CD4-positive, alpha-beta T cell treated with Interleukin-10 for 1 hour (primary cell): ENCODE results near the gene CSMD2.

Experiments
- DNase-seq: peaks from one replicate; pipeline ENCODE4 v3.0.0-alpha.2; 2020

CSMD2 gene

GRCh38 chr1:33792216-33792615 is 372.8 kb downstream of the CSMD2 start:
- no peak for DNase-seq

GRCh38 chr1:33791251-33791650 is 373.8 kb downstream of the CSMD2 start:
- DNase-seq: no peak

DNA sequence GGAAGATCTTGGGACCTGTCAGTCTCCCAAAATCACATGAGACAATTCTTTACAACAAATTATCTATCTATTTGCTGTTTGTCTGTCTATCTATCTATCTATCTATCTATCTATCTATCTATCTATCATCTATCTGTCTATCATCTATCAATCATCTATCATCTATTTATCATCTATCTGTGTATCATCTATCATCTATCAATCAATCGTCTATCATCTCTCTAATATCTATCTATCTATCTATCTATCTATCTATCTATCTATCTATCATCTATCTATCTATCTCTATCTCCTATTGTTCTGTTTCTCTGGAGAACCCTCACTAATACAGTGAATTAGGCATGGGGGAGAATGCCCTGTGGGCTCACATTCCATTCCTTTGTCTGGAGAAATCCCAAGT is 374.5 kb downstream of the CSMD2 start:
- no peak for DNase-seq

DNA sequence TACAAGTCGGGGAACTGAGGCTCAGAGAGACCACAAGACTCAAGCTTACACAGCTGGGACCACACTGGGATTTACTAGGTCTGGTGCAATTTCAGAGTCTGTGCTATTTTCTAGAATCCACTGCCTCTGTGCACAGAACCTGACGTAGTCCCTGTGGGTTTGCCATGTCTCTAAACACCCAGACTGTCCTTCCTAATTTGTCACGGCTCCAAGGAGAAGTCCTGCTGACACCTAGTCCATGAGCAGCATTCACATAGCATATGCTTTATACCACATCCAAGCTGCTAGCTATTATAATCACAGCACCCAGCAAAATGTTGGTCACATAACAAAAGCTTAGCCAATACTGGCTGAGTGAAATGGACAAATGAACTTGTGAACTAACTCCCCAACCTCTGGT is 380.2 kb downstream of the CSMD2 start:
- no peak for DNase-seq

- no peak for DNase-seq
These were observed 382.3 kb downstream of the CSMD2 start for GRCh38 chr1:33782776-33783175.

- no peak for DNase-seq
These were observed 383.4 kb downstream of the CSMD2 start for GRCh38 chr1:33781652-33782051.

DNA sequence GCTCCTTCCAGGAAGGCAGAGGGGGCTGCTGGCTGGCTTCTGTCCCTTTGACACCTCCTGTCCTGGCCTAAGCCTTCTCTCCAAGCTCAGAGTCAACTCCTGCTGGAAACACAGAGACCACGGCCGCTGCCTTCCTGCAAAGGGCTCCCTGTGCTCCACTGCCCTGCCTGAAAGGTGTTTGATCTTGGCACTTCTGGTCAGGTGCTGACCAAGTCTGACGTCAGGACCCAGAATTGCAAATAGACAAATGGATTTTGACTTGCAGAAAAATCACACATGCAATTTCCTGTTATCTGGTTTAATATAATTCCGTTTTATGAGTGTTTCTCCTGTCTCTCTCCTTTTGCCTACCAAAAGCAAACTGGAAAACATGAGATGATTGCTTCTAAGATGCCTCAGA is 387.7 kb downstream of the CSMD2 start:
- no peak for DNase-seq

DNA sequence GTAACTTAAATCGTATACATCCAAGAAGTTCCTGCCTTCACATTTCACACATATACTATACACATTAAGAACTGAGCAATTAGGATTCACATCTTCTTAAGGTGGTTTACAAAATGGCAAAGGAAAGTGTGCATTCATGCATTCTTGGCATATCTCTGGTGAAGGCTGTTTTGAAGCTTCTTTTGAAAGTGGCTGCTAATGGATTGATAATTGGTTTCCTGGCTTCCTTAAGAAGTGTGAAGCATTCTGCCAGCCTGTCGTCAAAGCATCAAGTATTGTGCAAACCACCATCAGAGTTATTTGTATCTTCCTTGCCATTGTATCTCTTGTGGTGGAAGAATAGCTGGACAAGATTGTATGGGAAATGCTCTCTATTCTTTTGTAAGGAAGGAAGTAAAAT is 396.2 kb downstream of the CSMD2 start:
- DNase-seq: no peak

DNA sequence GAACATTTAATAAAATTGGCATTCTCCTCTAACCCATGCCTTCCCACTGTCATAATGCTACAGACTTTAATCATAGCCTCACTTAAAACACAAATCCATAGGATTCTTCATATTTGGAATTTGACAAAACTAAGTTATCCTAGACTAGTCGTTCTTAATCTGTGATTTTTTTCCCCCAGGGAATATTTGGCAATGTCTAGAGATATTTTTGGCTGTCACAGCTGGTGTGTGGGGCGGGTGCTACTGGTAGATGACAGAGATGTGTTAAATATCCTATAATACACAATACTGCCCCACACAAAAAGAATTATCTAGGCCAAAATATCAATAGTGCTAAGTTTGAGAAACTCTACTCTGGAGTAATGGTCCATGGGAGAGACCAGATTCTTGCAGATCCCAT is 396.9 kb downstream of the CSMD2 start:
- DNase-seq: no peak

DNA sequence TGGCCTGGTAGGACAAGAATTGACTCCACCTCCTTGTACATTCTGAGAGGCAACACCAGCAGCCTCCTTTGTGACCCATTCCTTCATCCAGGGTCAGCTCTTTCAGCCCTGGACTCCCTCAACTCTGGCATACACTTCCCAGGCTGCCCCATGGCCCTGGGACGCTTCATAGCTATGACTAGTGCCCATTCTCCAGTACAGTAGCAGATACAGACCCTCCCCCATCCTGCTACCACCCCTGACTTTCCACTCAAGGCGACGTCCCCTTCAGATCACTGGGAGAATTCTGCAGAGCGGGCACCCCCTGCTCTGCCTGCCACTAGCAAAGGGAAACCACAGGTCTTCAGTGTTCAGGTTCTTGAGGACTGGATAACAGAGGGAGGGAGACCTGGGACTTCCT is 400.9 kb downstream of the CSMD2 start:
- no peak for DNase-seq

DNA sequence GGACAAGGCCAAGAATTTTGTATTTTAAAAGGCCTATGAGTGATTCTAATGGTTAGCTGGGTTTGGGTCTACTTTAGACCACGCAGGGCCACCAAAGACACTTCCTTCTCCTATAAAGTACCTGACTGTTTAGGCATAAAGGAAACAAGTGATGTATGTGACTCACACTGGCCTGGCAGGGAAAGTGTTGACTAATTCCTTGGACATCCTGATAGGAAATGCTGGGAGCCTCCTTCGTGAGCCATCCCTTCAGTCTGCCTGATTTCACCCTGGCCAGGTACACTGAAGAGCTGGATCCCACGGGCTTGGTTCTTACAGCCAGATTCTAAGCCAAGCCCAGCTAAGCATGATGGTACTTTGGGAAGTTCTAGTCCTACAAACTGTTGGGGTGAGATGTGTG is 401.6 kb downstream of the CSMD2 start:
- no peak for DNase-seq

DNA sequence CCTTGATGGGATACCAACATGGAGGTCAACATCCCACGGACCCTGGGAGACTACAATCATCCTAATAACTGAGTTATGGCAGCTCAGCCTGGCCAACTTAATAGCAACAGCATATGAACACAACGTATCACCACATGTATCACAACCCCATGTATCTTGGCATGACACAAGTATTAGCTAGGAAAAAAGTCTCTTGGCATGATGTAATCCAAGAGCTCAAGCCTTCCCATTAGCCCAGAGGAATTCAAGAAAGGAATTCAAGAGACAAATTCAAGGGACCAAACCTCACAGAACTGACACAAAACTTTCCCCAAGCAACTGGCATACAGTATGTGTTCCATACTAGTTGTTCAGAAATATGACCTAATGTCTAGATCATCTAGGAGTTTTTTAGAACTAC is 402.1 kb downstream of the CSMD2 start:
- DNase-seq: no peak

DNA sequence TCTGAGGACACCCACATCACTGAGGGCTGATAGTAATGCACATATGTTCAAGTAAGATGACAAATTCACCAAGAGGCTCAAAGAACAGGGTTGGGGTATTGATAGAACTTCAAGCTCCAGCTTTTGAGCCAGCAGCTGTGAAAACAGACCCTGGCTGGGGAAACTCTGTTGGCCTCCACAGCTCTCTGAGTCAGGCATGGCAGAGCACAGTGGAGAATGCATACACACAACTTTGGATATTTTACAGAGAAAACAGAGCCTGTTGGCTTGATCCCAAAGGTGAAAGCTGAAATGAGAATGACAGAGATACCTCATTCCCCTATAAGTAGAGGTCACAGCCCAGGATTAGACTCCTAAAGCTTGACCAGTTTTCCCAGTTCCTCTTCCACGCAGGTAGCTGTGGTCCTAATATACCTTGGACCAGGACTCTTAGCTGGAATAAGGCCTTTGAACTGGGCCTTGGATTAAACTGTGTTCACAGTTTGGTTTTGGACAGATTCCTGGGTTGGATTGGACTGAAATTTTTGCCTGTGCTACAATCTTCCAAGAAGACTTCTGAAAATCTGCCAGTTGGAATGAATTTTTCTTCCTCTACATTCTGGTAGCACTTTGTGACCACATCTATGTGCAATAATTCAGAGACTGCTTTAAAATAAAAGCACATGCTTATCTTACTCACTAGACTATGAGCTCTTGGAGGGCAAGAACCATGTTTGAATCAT is 402.8 kb downstream of the CSMD2 start:
- no peak for DNase-seq

GRCh38 chr1:33758698-33759097 is 406.3 kb downstream of the CSMD2 start:
- DNase-seq: no peak

GRCh38 chr1:33753087-33753856 is 411.8 kb downstream of the CSMD2 start:
- no peak for DNase-seq

DNA sequence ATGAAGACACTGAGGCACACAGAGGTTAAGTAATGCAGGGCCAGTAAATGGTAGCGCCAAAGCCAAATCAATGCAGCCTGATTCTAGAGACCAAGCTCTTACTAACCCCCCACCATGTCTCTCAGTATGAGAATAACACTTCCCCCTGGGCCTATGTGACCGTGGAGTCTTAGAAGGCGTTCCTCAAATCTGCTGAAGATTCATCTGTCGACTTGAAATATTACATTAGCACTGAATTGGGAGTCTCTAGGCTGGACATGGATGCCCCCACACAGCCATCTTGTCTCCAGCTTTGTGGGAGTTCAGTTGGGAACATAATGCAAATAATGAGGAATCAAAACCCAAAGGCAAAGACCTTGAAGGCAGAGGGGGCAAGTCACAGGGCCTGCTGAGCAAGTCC is 419.1 kb downstream of the CSMD2 start:
- no peak for DNase-seq

DNA sequence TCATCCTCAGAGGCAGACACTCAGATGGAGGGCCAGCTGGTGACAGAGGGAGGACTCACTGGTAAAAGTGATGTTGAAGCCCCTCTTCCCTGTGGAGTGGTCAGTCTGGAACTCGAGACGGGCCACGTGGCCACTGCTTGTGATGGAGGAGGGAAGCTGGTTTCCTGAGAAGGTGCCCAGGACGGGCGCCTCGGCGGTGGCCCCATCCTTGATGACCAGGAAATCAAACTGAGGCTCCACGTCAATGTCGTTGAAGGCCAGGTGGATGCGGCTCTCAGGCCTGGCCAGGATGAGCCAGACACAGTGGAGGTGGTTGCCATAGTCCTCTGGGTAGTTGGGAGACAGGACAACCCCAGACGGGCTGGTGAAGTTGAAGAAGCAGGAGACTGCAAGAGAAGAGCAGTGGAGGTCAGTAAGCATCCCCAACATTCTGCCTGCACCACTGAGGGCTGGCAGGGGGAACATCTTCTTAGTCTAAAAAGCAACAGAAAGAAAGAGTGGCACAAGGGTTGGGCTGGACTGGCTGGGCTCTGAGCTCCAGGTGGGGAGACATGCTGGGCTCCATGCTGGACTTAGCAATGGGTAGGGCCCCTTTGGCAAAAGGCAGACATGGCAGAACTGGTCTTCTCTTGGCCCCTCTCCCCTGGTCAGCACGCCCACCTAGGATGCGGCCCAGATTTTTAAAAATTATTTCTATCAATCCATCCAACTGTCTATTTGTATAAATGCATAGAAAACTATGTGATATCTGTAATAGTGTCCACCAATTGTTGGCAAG is 421.6 kb downstream of the CSMD2 start:
- DNase-seq: no peak

DNA sequence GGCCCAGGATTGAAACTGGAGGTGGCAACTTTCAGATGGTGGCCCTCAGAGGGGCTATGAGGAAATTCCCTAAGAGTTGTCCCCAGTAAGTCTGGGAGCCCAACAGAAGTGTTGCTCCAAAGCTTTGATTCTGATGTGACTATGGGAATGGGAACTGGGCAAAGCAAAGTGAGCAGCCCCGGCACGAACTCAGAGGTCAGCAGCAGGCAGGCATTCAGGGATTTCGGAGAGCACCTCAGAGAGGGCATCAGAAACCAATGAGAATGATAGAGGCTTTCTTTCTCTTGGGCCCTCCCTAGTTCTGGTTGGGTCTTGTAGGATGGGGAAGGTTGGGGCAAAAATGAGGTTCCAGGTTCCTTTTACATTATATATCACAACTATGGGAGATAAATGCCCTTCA is 422.4 kb downstream of the CSMD2 start:
- no peak for DNase-seq

DNA sequence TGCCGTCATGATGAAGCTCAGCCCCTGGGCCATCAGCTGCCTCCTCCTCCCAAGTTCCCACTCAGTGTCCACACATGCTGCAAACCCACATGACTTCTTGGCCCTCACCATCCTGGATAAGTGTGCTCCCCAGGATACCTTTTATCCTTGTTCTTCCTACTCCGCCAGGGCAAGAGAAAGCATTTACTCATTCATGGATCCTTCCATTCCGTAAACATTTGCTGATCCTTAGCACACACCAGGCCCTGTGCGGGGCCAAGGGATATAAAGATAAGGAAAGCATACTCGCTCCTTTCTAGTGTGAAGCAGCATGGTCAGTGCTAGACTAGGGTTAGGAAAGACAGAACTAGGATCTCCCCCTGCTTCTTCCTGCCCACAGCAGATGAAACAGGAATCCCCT is 423.3 kb downstream of the CSMD2 start:
- no peak for DNase-seq

DNA sequence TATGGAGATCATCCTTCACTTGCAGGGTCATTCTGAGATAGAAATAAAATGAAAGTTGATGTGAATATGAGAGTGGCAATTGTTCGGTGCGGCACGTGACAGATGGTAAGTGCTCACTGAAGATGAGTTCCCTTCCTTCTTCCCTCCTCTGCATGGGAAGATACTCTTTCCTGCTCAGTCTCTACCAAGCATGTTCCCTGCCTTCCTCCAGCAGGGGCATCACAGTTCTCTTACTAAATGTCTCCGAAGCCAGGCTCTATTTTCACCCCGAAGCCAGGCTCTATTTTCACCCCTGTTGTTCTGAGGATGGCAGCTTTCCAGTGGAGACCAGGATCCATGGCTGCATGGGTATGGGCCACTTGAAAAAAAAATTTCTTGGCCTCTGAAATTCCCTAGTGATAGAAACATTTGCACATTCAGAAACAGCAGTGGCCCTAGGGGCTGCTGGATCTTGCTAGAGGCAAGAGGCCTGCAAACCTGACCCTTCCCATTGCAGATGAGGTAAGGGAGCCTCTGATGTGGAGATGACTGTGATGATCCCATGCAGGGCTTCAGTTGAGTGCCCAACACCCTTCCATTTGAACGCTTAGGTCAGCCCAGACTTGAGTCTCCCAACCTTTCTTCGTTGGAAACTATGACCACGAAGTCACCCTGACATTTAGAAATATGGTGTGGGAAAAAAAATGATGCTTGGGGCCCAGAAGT is 424.8 kb downstream of the CSMD2 start:
- DNase-seq: no peak

- DNase-seq: no peak
These were observed 426.1 kb downstream of the CSMD2 start for GRCh38 chr1:33738976-33739375.

DNA sequence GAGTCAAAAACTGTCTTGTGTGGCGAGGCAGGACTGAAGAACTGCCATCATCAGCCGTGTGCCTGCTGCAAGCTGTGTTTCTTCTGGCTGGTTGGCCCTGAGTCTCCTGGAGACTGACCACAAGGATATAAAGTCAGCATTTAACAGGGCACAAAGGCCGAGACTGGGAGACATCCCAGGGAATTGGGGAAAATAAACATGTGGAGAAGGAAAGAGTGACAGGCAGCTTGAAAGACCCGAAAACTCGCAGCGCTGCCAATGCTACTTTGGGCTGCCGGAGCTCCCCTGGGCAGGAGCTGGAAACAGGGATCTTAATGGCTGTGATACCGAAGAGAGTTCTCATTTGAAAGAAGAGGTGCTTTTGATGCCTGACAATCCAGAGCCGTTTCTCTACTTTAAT is 426.5 kb downstream of the CSMD2 start:
- no peak for DNase-seq

DNA sequence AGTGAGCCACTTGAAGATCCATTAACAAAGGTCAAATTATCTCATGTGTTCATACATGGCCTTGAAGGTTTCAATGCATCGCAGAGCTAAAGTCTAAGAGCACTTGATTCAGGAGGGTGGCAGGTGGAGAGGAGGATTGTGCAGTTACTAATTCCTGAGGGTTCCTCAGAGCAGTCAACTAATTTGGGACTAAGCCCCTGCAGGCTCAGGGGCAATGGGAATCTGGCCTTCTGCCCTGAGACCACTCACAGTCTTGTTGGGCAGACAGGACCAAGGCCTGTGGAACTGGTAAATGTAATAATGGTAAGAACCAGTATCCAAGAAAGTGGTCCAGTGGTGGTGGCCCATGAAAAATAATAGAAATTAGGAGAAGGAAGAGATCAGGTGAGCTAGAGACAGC is 428.5 kb downstream of the CSMD2 start:
- DNase-seq: no peak
